Skeletal muscle satellite cell (primary cell): Measurements from ENCODE around the gene GALNT18.

Experiments used
- H3K27me3 ChIP-seq: 2 replicates; pipeline ENCODE4 v1.7.0; 2013; ENCODE audit warnings: low read length; ENCODE audit not compliant: control insufficient read depth, insufficient read depth
- H3K36me3 ChIP-seq: 2 replicates; pipeline ENCODE4 v1.7.0; 2013; ENCODE audit warnings: mild to moderate bottlenecking, control low read depth, low read length; ENCODE audit not compliant: insufficient read depth
- H3K4me1 ChIP-seq: 2 replicates; pipeline ENCODE4 v1.7.0; 2013; ENCODE audit warnings: low read length; ENCODE audit not compliant: control insufficient read depth, insufficient read depth
- H3K4me2 ChIP-seq: 2 replicates; pipeline ENCODE4 v1.7.0; 2013; ENCODE audit warnings: mild to moderate bottlenecking, low read length
- H3K4me3 ChIP-seq: 2 replicates; pipeline ENCODE4 v1.7.0; 2013; ENCODE audit warnings: low read length
- H3K9ac ChIP-seq: 2 replicates; pipeline ENCODE4 v1.7.0; 2013; ENCODE audit warnings: mild to moderate bottlenecking, low read depth, low read length, moderate library complexity
- H3K9me3 ChIP-seq: replicated peaks from 2 replicates; pipeline ENCODE4 v1.7.0; 2013; ENCODE audit warnings: mild to moderate bottlenecking, control low read depth, low read length

Gene GALNT18

GRCh38 chr11:11521306-11522002, 100.4 kb downstream of the GALNT18 start:
- H3K4me2 ChIP-seq: no peak overlapping the region
- no peaks in the 10 kb centered on the region for H3K4me1 ChIP-seq
- H3K36me3 ChIP-seq: no peaks in the 10 kb centered on the region
- H3K9me3 ChIP-seq: no peaks in the 10 kb centered on the region
- H3K9ac ChIP-seq: no peak overlapping the region
- no peak overlapping the region for H3K4me3 ChIP-seq
- H3K27me3 ChIP-seq: peaks cover 35% of the 10 kb centered on the region

GRCh38 chr11:11520231-11521015, 101.4 kb downstream of the GALNT18 start:
- no peaks in the 10 kb centered on the region for H3K9me3 ChIP-seq
- H3K4me2 ChIP-seq: no peak overlapping the region
- no peak overlapping the region for H3K9ac ChIP-seq
- H3K36me3 ChIP-seq: no peaks in the 10 kb centered on the region
- no peaks in the 10 kb centered on the region for H3K4me1 ChIP-seq
- no peak overlapping the region for H3K4me3 ChIP-seq
- H3K27me3 ChIP-seq: peaks cover 35% of the 10 kb centered on the region

GRCh38 chr11:11519184-11519583, 102.6 kb downstream of the GALNT18 start:
- no peaks in the 10 kb centered on the region for H3K9me3 ChIP-seq
- H3K9ac ChIP-seq: no peak overlapping the region
- no peaks in the 10 kb centered on the region for H3K4me1 ChIP-seq
- no peaks in the 10 kb centered on the region for H3K36me3 ChIP-seq
- H3K4me3 ChIP-seq: no peak overlapping the region
- peaks cover 38% of the 10 kb centered on the region for H3K27me3 ChIP-seq
- H3K4me2 ChIP-seq: no peak overlapping the region

GRCh38 chr11:11514246-11514645, 107.6 kb downstream of the GALNT18 start:
- no peak overlapping the region for H3K9ac ChIP-seq
- H3K9me3 ChIP-seq: no peaks in the 10 kb centered on the region
- H3K4me1 ChIP-seq: no peaks in the 10 kb centered on the region
- H3K4me2 ChIP-seq: no peak overlapping the region
- peaks cover 37% of the 10 kb centered on the region for H3K27me3 ChIP-seq
- H3K36me3 ChIP-seq: no peaks in the 10 kb centered on the region
- no peak overlapping the region for H3K4me3 ChIP-seq

- Histone ChIP-seq H3K9me3 (no peaks in the 10 kb centered on the region), H3K27me3 (peaks cover 39% of the 10 kb centered on the region), H3K4me3 (no peak overlapping the region), H3K4me2 (no peak overlapping the region), H3K9ac (no peak overlapping the region), H3K4me1 (no peaks in the 10 kb centered on the region), H3K36me3 (no peaks in the 10 kb centered on the region)
Observed at GRCh38 chr11:11513422-11513821, 108.4 kb downstream of the GALNT18 start.

- peaks cover 40% of the 10 kb centered on the region for H3K27me3 ChIP-seq
- no peaks in the 10 kb centered on the region for H3K9me3 ChIP-seq
Observed at GRCh38 chr11:11512929-11513328, 108.9 kb downstream of the GALNT18 start.

GRCh38 chr11:11512502-11512901, 109.3 kb downstream of the GALNT18 start:
- Histone ChIP-seq H3K4me2 (no peak overlapping the region), H3K36me3 (no peaks in the 10 kb centered on the region), H3K4me3 (no peak overlapping the region), H3K9me3 (no peaks in the 10 kb centered on the region), H3K27me3 (peaks cover 41% of the 10 kb centered on the region), H3K4me1 (no peaks in the 10 kb centered on the region), H3K9ac (no peak overlapping the region)

More at GRCh38 chr11:11512929-11513328, 108.9 kb downstream of the GALNT18 start:
- no peaks in the 10 kb centered on the region for H3K36me3 ChIP-seq
- H3K4me2 ChIP-seq: no peak overlapping the region
- no peak overlapping the region for H3K9ac ChIP-seq
- no peak overlapping the region for H3K4me3 ChIP-seq
- no peaks in the 10 kb centered on the region for H3K4me1 ChIP-seq

- Histone ChIP-seq H3K4me1 (no peaks in the 10 kb centered on the region), H3K27me3 (peaks cover 41% of the 10 kb centered on the region), H3K4me2 (no peak overlapping the region), H3K36me3 (no peaks in the 10 kb centered on the region), H3K4me3 (no peak overlapping the region), H3K9me3 (no peaks in the 10 kb centered on the region), H3K9ac (no peak overlapping the region)
Observed at GRCh38 chr11:11512090-11512489, 109.7 kb downstream of the GALNT18 start.

GRCh38 chr11:11510939-11511338, 110.9 kb downstream of the GALNT18 start:
- Histone ChIP-seq H3K4me3 (no peak overlapping the region), H3K4me1 (no peaks in the 10 kb centered on the region), H3K36me3 (no peaks in the 10 kb centered on the region), H3K9me3 (no peaks in the 10 kb centered on the region), H3K4me2 (no peak overlapping the region), H3K9ac (no peak overlapping the region), H3K27me3 (peaks cover 51% of the 10 kb centered on the region)

- no peak overlapping the region for H3K4me2 ChIP-seq
- no peak overlapping the region for H3K9ac ChIP-seq
- H3K27me3 ChIP-seq: peaks cover 53% of the 10 kb centered on the region
- H3K9me3 ChIP-seq: no peaks in the 10 kb centered on the region
- no peak overlapping the region for H3K4me3 ChIP-seq
- H3K36me3 ChIP-seq: no peaks in the 10 kb centered on the region
- H3K4me1 ChIP-seq: no peaks in the 10 kb centered on the region
Observed at GRCh38 chr11:11505692-11506091, 116.1 kb downstream of the GALNT18 start.

- Histone ChIP-seq H3K9me3 (no peaks in the 10 kb centered on the region), H3K4me2 (no peak overlapping the region), H3K4me1 (no peaks in the 10 kb centered on the region), H3K9ac (no peak overlapping the region), H3K36me3 (no peaks in the 10 kb centered on the region), H3K27me3 (peaks cover 48% of the 10 kb centered on the region), H3K4me3 (no peak overlapping the region)
Observed at GRCh38 chr11:11505190-11505589, 116.6 kb downstream of the GALNT18 start.

GRCh38 chr11:11504071-11504470, 117.7 kb downstream of the GALNT18 start:
- Histone ChIP-seq H3K9ac (no peak overlapping the region), H3K9me3 (no peaks in the 10 kb centered on the region), H3K4me1 (no peaks in the 10 kb centered on the region), H3K4me2 (no peak overlapping the region), H3K27me3 (peaks cover 38% of the 10 kb centered on the region), H3K4me3 (no peak overlapping the region), H3K36me3 (no peaks in the 10 kb centered on the region)
